Erythroblast (primary cell): ENCODE measurements around the gene BASP1.

Experiments
- GATA1 ChIP-seq: IDR thresholded peaks from 2 replicates; pipeline ENCODE4 v1.6.1; 2011; ENCODE audit warnings: low read depth, mild to moderate bottlenecking, control low read depth, low read length, moderate library complexity
- POLR2A ChIP-seq: IDR thresholded peaks from 2 replicates; pipeline ENCODE4 v1.6.1; 2011; ENCODE audit warnings: mild to moderate bottlenecking, low read length

GRCh38 chr5:17221843-17222636 is 4.6 kb downstream of the BASP1 start:
- TF ChIP-seq POLR2A (no peak), GATA1 (no peak)
